ENCODE results near the gene RAB39A.

The RAB39A gene

GRCh38 chr11:107963091-107963490 lies 34.8 kb downstream of the RAB39A start:
- no peak for DNase-seq

GRCh38 chr11:107969219-107969618 lies 41.0 kb downstream of the RAB39A start:
- DNase-seq = no peak

- DNase-seq = no peak
Observed at GRCh38 chr11:107970049-107970448, 41.8 kb downstream of the RAB39A start.

GRCh38 chr11:107973641-107974040 lies 45.4 kb downstream of the RAB39A start:
- no peak for DNase-seq

GRCh38 chr11:107988397-107989158 lies 60.3 kb downstream of the RAB39A start:
- DNase-seq = no peak

- DNase-seq = no peak
Observed at GRCh38 chr11:107991868-107992414, 63.7 kb downstream of the RAB39A start.

- no peak for DNase-seq
Observed at GRCh38 chr11:107996006-107996776, 67.9 kb downstream of the RAB39A start.

GRCh38 chr11:107998761-107999160 lies 70.5 kb downstream of the RAB39A start:
- DNase-seq = no peak

- DNase-seq = peak; percentile 32
Observed at GRCh38 chr11:107999759-108000455, 71.7 kb downstream of the RAB39A start.

- DNase-seq = no peak
Observed at GRCh38 chr11:108002476-108002875, 74.2 kb downstream of the RAB39A start.

- no peak for DNase-seq
Observed at GRCh38 chr11:108003623-108004022, 75.4 kb downstream of the RAB39A start.

GRCh38 chr11:108007819-108008218 lies 79.6 kb downstream of the RAB39A start:
- DNase-seq = no peak

GRCh38 chr11:108008656-108009496 lies 80.6 kb downstream of the RAB39A start, which contains the start of gene CUL5:
Gene CUL5, plus strand, starts transcription at chr11:108008898. Its CDS starts 451 bp downstream, at chr11:108009349.
- peak; percentile 91 for DNase-seq

- DNase-seq = peak; percentile 10
Observed at GRCh38 chr11:108009497-108010370, 81.5 kb downstream of the RAB39A start.

GRCh38 chr11:108012139-108012725 lies 84.0 kb downstream of the RAB39A start:
- DNase-seq = no peak
